ENCODE measurements around the gene LDB2.

LDB2 gene

GRCh38 chr4:16496501-16496900 is 401.9 kb downstream of the LDB2 start:
- no peak for DNase-seq (ENCODE audit: low read depth, low spot score)
- H3K9ac ChIP-seq (ENCODE audit: insufficient read length, low read depth), result no peak overlapping the region
- H3K36me3 ChIP-seq (ENCODE audit: insufficient read depth, insufficient read length, low read length), result no peaks in the 10 kb centered on the region
- no peaks in the 10 kb centered on the region for H3K4me1 ChIP-seq (ENCODE audit: insufficient read depth, insufficient read length)
- TF ChIP-seq YY1 (IDR thresholded peaks at IDR 0.05; ENCODE audit: insufficient read depth, insufficient read length) (no peak), ZNF274 (IDR thresholded peaks at IDR 0.05; ENCODE audit: low read depth, low read length) (no peak), SUZ12 (IDR thresholded peaks at IDR 0.05; ENCODE audit: extremely low read depth, insufficient read depth, insufficient read length) (no peak)
- H3K9me3 ChIP-seq (ENCODE audit: insufficient read depth, low read length), result no peaks in the 10 kb centered on the region
- H3K27me3 ChIP-seq (ENCODE audit: insufficient read depth, insufficient read length), result no peaks in the 10 kb centered on the region
- no peak overlapping the region for H3K4me3 ChIP-seq (ENCODE audit: insufficient read length, low read depth)

DNA sequence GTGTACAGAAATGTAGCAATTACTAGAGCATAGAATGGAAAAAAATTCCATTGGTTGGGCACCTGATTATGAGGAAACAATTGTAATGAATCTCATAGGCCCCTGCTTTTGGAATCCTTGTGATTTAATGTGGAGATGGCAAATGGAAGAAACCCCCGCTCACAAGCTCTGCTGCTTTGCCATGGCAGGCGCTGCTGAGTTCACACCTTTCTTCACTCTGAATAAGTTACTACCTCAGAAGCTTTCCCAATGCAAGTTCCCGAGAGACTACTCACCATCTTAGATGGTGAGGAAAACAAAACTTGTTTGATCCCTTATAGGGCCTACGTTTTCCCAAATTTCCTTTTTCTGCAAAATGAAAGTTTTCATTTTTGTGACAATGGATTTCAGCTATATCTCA is 405.6 kb downstream of the LDB2 start:
- TF ChIP-seq ZNF274 (IDR thresholded peaks at IDR 0.05; ENCODE audit: low read depth, low read length) (no peak), SUZ12 (IDR thresholded peaks at IDR 0.05; ENCODE audit: extremely low read depth, insufficient read depth, insufficient read length) (no peak), YY1 (IDR thresholded peaks at IDR 0.05; ENCODE audit: insufficient read depth, insufficient read length) (no peak)
- Histone ChIP-seq H3K27me3 (ENCODE audit: insufficient read depth, insufficient read length) (no peaks in the 10 kb centered on the region), H3K9me3 (ENCODE audit: insufficient read depth, low read length) (0 out of 2 replicates have a peak, but pooled peaks cover 5% of the 10 kb centered on the region), H3K4me1 (ENCODE audit: insufficient read depth, insufficient read length) (no peaks in the 10 kb centered on the region), H3K9ac (ENCODE audit: insufficient read length, low read depth) (no peak overlapping the region), H3K36me3 (ENCODE audit: insufficient read depth, insufficient read length, low read length) (no peaks in the 10 kb centered on the region), H3K4me3 (ENCODE audit: insufficient read length, low read depth) (no peak overlapping the region)
- no peak for DNase-seq (ENCODE audit: low read depth, low spot score)

DNA sequence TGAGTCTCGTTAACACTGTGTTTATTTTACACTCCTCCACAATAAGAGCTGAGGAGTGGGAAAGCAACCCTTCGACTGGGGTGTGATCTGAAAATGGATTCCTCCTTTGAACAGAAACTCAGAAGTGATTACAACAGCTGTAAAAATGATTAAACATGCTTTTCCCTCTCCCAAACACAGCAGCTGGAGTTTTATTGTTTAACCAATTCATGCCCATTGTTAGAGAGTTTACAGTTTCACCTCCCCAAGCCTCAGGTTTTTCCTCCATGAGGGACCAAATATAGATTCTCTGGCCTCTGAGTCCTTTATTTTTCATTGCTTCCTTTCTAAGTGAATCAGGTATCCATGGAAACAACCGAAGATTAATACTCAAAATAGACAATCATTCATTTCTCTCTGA is 409.2 kb downstream of the LDB2 start:
- Histone ChIP-seq H3K36me3 (ENCODE audit: insufficient read depth, insufficient read length, low read length) (no peaks in the 10 kb centered on the region), H3K9me3 (ENCODE audit: insufficient read depth, low read length) (0 out of 2 replicates have a peak, but pooled peaks cover 5% of the 10 kb centered on the region), H3K4me1 (ENCODE audit: insufficient read depth, insufficient read length) (no peaks in the 10 kb centered on the region), H3K27me3 (ENCODE audit: insufficient read depth, insufficient read length) (no peaks in the 10 kb centered on the region), H3K4me3 (ENCODE audit: insufficient read length, low read depth) (no peak overlapping the region), H3K9ac (ENCODE audit: insufficient read length, low read depth) (no peak overlapping the region)
- DNase-seq (ENCODE audit: low read depth, low spot score), result no peak
- TF ChIP-seq ZNF274 (IDR thresholded peaks at IDR 0.05; ENCODE audit: low read depth, low read length) (no peak), SUZ12 (IDR thresholded peaks at IDR 0.05; ENCODE audit: extremely low read depth, insufficient read depth, insufficient read length) (no peak), YY1 (IDR thresholded peaks at IDR 0.05; ENCODE audit: insufficient read depth, insufficient read length) (no peak)

GRCh38 chr4:16488084-16488483 is 410.4 kb downstream of the LDB2 start:
- no peaks in the 10 kb centered on the region for H3K27me3 ChIP-seq (ENCODE audit: insufficient read depth, insufficient read length)
- no peak overlapping the region for H3K9ac ChIP-seq (ENCODE audit: insufficient read length, low read depth)
- no peak for DNase-seq (ENCODE audit: low read depth, low spot score)
- 0 out of 2 replicates have a peak, but pooled peaks cover 5% of the 10 kb centered on the region for H3K9me3 ChIP-seq (ENCODE audit: insufficient read depth, low read length)
- TF ChIP-seq SUZ12 (IDR thresholded peaks at IDR 0.05; ENCODE audit: extremely low read depth, insufficient read depth, insufficient read length), result no peak
- no peak for TF ChIP-seq ZNF274 (IDR thresholded peaks at IDR 0.05; ENCODE audit: low read depth, low read length)
- no peak for TF ChIP-seq YY1 (IDR thresholded peaks at IDR 0.05; ENCODE audit: insufficient read depth, insufficient read length)
- H3K36me3 ChIP-seq (ENCODE audit: insufficient read depth, insufficient read length, low read length), result no peaks in the 10 kb centered on the region
- H3K4me1 ChIP-seq (ENCODE audit: insufficient read depth, insufficient read length), result no peaks in the 10 kb centered on the region
- no peak overlapping the region for H3K4me3 ChIP-seq (ENCODE audit: insufficient read length, low read depth)

GRCh38 chr4:16484711-16485110 is 413.7 kb downstream of the LDB2 start:
- Histone ChIP-seq H3K9me3 (ENCODE audit: insufficient read depth, low read length) (0 out of 2 replicates have a peak, but pooled peaks cover 5% of the 10 kb centered on the region), H3K9ac (ENCODE audit: insufficient read length, low read depth) (no peak overlapping the region), H3K4me3 (ENCODE audit: insufficient read length, low read depth) (no peak overlapping the region), H3K27me3 (ENCODE audit: insufficient read depth, insufficient read length) (no peaks in the 10 kb centered on the region), H3K4me1 (ENCODE audit: insufficient read depth, insufficient read length) (no peaks in the 10 kb centered on the region), H3K36me3 (ENCODE audit: insufficient read depth, insufficient read length, low read length) (no peaks in the 10 kb centered on the region)
- no peak for TF ChIP-seq YY1 (IDR thresholded peaks at IDR 0.05; ENCODE audit: insufficient read depth, insufficient read length)
- no peak for TF ChIP-seq ZNF274 (IDR thresholded peaks at IDR 0.05; ENCODE audit: low read depth, low read length)
- no peak for TF ChIP-seq SUZ12 (IDR thresholded peaks at IDR 0.05; ENCODE audit: extremely low read depth, insufficient read depth, insufficient read length)
- DNase-seq (ENCODE audit: low read depth, low spot score), result no peak

- no peak for TF ChIP-seq ZNF274 (IDR thresholded peaks at IDR 0.05; ENCODE audit: low read depth, low read length)
- TF ChIP-seq YY1 (IDR thresholded peaks at IDR 0.05; ENCODE audit: insufficient read depth, insufficient read length), result no peak
- no peak for TF ChIP-seq SUZ12 (IDR thresholded peaks at IDR 0.05; ENCODE audit: extremely low read depth, insufficient read depth, insufficient read length)
- Histone ChIP-seq H3K27me3 (ENCODE audit: insufficient read depth, insufficient read length) (no peaks in the 10 kb centered on the region), H3K36me3 (ENCODE audit: insufficient read depth, insufficient read length, low read length) (no peaks in the 10 kb centered on the region), H3K9me3 (ENCODE audit: insufficient read depth, low read length) (peaks cover 7% of the 10 kb centered on the region; the same call in 1 of the 2 replicates), H3K9ac (ENCODE audit: insufficient read length, low read depth) (no peak overlapping the region), H3K4me1 (ENCODE audit: insufficient read depth, insufficient read length) (no peaks in the 10 kb centered on the region), H3K4me3 (ENCODE audit: insufficient read length, low read depth) (no peak overlapping the region)
- no peak for DNase-seq (ENCODE audit: low read depth, low spot score)
Observed at GRCh38 chr4:16483540-16483939, 414.9 kb downstream of the LDB2 start.

DNA sequence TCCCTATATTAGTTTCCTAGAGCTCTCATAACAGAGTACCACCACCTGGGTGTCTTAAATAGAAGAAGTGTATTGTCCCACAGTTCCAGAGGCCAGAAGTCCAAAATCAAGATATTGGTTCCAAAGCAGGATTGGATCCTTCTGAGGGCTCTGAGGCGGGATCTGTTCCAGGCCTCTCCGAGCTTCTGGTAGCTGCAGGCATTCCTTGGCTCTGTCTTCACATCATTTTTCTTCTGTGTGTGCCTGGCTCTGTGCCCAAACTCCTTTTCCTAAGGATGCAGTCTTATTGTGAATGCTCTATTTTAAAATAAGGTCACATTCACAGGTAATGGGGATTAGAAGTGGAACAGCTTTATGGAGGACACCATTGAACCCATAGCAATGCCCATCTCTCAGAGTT is 418.4 kb downstream of the LDB2 start:
- TF ChIP-seq SUZ12 (IDR thresholded peaks at IDR 0.05; ENCODE audit: extremely low read depth, insufficient read depth, insufficient read length), result no peak
- TF ChIP-seq ZNF274 (IDR thresholded peaks at IDR 0.05; ENCODE audit: low read depth, low read length), result no peak
- no peak for TF ChIP-seq YY1 (IDR thresholded peaks at IDR 0.05; ENCODE audit: insufficient read depth, insufficient read length)
- H3K9me3 ChIP-seq (ENCODE audit: insufficient read depth, low read length), result peaks cover 13% of the 10 kb centered on the region; the same call in 1 of the 2 replicates
- no peaks in the 10 kb centered on the region for H3K36me3 ChIP-seq (ENCODE audit: insufficient read depth, insufficient read length, low read length)
- no peak overlapping the region for H3K4me3 ChIP-seq (ENCODE audit: insufficient read length, low read depth)
- no peaks in the 10 kb centered on the region for H3K27me3 ChIP-seq (ENCODE audit: insufficient read depth, insufficient read length)
- H3K4me1 ChIP-seq (ENCODE audit: insufficient read depth, insufficient read length), result no peaks in the 10 kb centered on the region
- no peak for DNase-seq (ENCODE audit: low read depth, low spot score)
- no peak overlapping the region for H3K9ac ChIP-seq (ENCODE audit: insufficient read length, low read depth)

Measured in NT2/D1 (cell line).